ENCODE data around the gene C11orf91.

The C11orf91 gene

DNA sequence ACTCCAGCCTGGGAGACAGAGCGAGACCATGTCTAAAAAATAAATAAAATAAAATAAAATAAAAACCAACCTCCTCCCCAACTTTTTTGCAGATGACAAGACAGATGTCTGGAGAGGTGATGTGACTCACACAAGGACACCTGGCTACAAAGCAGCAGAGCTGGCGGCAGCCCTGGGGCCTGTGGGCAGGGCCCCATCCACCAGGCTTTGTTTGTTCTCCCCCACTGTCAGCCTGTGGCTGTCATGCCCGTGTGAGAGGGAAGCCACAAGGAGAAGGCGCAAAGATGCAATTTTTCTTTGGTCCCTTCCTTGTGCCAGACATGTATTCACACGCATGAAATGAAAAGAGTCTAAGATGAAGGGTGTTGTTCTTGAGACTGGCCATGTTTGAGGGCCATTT lies 19.0 kb upstream of the C11orf91 start:
- H3K27ac ChIP-seq (ENCODE audit: low read depth, low read length), result no peak overlapping the region

GRCh38 chr11:33718440-33718839 lies 17.8 kb upstream of the C11orf91 start:
- H2BK12ac ChIP-seq (ENCODE audit: low read length), result no peak overlapping the region
- WGBS (ENCODE audit: extremely low coverage, insufficient coverage, insufficient read length), result no CpG with 5 or more reads among the region's 2 CpGs
- no peak overlapping the region for H2BK120ac ChIP-seq (ENCODE audit: insufficient read depth, low read length, poor library complexity)
- H3K4me1 ChIP-seq (ENCODE audit: control insufficient read depth in 1 of 2, insufficient read depth in 2 of 2, low read length in 2 of 2), result peaks cover 15 to 24% of the 10 kb centered on the region in 2 experiments
- no peak overlapping the region for H3K18ac ChIP-seq (ENCODE audit: low read length)
- H3K79me1 ChIP-seq (ENCODE audit: low read length), result peaks cover 20% of the 10 kb centered on the region
- H4K91ac ChIP-seq (ENCODE audit: low read depth, low read length), result no peak overlapping the region
- no peak overlapping the region for H3K4ac ChIP-seq (ENCODE audit: low read depth, low read length)
- no peak overlapping the region for H2BK5ac ChIP-seq (ENCODE audit: low read depth, low read length, poor library complexity)
- peaks cover 6% of the 10 kb centered on the region for H3K79me2 ChIP-seq (ENCODE audit: control insufficient read depth, insufficient read depth, low read length, poor library complexity)
- no peak overlapping the region for H3K27ac ChIP-seq (ENCODE audit: low read depth, low read length)
- no peaks in the 10 kb centered on the region for H3K9me3 ChIP-seq (ENCODE audit: insufficient read depth, low read depth, low read length)
- no peak overlapping the region for H3K14ac ChIP-seq (ENCODE audit: low read length)
- H3K36me3 ChIP-seq (ENCODE audit: control insufficient read depth in 1 of 2, insufficient read depth in 2 of 2, low read length in 2 of 2), result peaks cover 10 to 21% of the 10 kb centered on the region in 2 experiments
- H3K4me2 ChIP-seq (ENCODE audit: low read length), result no peak overlapping the region
- no peak overlapping the region for H4K8ac ChIP-seq (ENCODE audit: low read depth, low read length)
- peak in 1 of 2 donors; percentile 54 for DNase-seq
- no peak overlapping the region for H3K4me3 ChIP-seq (ENCODE audit: low read depth, low read length)
- H3K9ac ChIP-seq (ENCODE audit: low read length), result no peak overlapping the region
- H2AK5ac ChIP-seq (ENCODE audit: low read length), result no peak overlapping the region
- H4K12ac ChIP-seq (ENCODE audit: low read depth, low read length), result no peak overlapping the region
- H3K23ac ChIP-seq (ENCODE audit: low read length), result no peak overlapping the region
- H3K27me3 ChIP-seq (ENCODE audit: insufficient read depth, low read length), result no peaks in the 10 kb centered on the region
- H2AFZ ChIP-seq (ENCODE audit: insufficient read depth, low read length, poor library complexity), result no peak overlapping the region

More for the DNA sequence above, 19.0 kb upstream of the C11orf91 start:
- Histone ChIP-seq H3K9me3 (ENCODE audit: insufficient read depth, low read depth, low read length) (no peaks in the 10 kb centered on the region), H2BK5ac (ENCODE audit: low read depth, low read length, poor library complexity) (no peak overlapping the region), H3K79me2 (ENCODE audit: control insufficient read depth, insufficient read depth, low read length, poor library complexity) (peaks cover 6% of the 10 kb centered on the region), H2AFZ (ENCODE audit: insufficient read depth, low read length, poor library complexity) (no peak overlapping the region), H4K8ac (ENCODE audit: low read depth, low read length) (no peak overlapping the region), H3K27me3 (ENCODE audit: insufficient read depth, low read length) (no peaks in the 10 kb centered on the region), H3K79me1 (ENCODE audit: low read length) (peaks cover 29% of the 10 kb centered on the region), H2BK12ac (ENCODE audit: low read length) (no peak overlapping the region), H3K4me2 (ENCODE audit: low read length) (no peak overlapping the region), H3K4me3 (ENCODE audit: low read depth, low read length) (no peak overlapping the region), H3K4me1 (ENCODE audit: control insufficient read depth in 1 of 2, insufficient read depth in 2 of 2, low read length in 2 of 2) (peaks cover 26 to 35% of the 10 kb centered on the region in 2 experiments), H4K91ac (ENCODE audit: low read depth, low read length) (peak overlapping the region; percentile 2), H3K18ac (ENCODE audit: low read length) (no peak overlapping the region), H3K9ac (ENCODE audit: low read length) (no peak overlapping the region), H3K36me3 (ENCODE audit: control insufficient read depth in 1 of 2, insufficient read depth in 2 of 2, low read length in 2 of 2) (peaks cover 10 to 21% of the 10 kb centered on the region in 2 experiments), H2BK120ac (ENCODE audit: insufficient read depth, low read length, poor library complexity) (no peak overlapping the region), H2AK5ac (ENCODE audit: low read length) (no peak overlapping the region), H3K14ac (ENCODE audit: low read length) (no peak overlapping the region), H3K4ac (ENCODE audit: low read depth, low read length) (no peak overlapping the region), H4K12ac (ENCODE audit: low read depth, low read length) (no peak overlapping the region), H3K23ac (ENCODE audit: low read length) (no peak overlapping the region)
- no CpG with 5 or more reads among the region's 5 CpGs for WGBS (ENCODE audit: extremely low coverage, insufficient coverage, insufficient read length)
- DNase-seq, result peak; percentile 60 to 70

DNA sequence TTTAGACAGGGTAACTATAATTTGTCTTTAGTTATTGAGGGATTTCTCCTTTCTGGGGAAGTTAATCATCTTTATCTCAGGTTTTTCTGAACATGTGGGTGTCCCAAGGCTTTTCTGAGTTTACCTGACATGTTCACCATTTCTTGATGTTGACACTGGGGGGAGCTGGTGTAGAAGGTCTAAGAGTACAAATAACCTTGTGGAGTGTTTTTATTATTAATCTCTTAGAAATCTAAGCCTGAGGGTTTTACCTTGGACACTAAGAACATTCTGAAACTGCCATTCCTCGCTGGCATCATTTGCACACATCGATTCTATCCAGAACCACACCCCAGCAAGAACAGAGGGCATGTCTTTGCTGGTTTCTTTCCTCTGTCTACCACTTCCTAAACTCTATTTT lies 15.6 kb upstream of the C11orf91 start:
- no peak overlapping the region for H3K23ac ChIP-seq (ENCODE audit: low read length)

DNA sequence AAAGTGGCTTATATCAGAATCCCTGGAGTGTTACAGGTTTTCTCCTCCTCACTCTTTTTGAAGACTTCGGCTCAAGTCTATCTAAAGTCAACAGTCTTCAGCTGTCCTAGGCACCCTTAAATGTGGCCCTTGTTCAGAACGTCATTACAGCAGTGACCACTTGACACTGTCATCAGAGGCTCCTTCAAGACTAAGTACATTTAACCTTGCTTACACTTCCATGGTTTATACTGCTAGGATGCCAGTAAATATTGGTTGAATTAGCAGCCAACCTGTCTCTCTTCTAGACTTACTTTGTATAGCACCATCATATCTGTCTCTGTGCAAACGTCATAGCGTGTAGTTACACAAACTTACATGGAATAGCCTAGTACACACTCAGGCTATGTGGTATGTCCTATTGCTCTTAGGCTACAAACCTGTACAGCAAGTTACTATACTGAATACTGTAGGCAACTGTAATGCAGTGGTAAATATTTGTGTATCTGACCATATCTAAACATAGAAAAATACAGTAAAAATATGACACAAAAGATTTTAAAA lies 13.3 kb upstream of the C11orf91 start:
- no peak overlapping the region for H2BK120ac ChIP-seq (ENCODE audit: insufficient read depth, low read length, poor library complexity)
- no peak overlapping the region for H2AFZ ChIP-seq (ENCODE audit: insufficient read depth, low read length, poor library complexity)
- H3K4me1 ChIP-seq (ENCODE audit: control insufficient read depth in 1 of 2, insufficient read depth in 2 of 2, low read length in 2 of 2), result peaks cover 0 to 1% of the 10 kb centered on the region in 2 experiments
- H3K18ac ChIP-seq (ENCODE audit: low read length), result no peak overlapping the region
- H3K4me3 ChIP-seq (ENCODE audit: low read depth, low read length), result no peak overlapping the region
- H3K4ac ChIP-seq (ENCODE audit: low read depth, low read length), result no peak overlapping the region
- H3K4me2 ChIP-seq (ENCODE audit: low read length), result no peak overlapping the region
- no peak overlapping the region for H2BK12ac ChIP-seq (ENCODE audit: low read length)
- DNase-seq, result peak in 1 of 2 donors; percentile 83
- no peak overlapping the region for H4K12ac ChIP-seq (ENCODE audit: low read depth, low read length)
- no CpG with 5 or more reads among the region's 4 CpGs for WGBS (ENCODE audit: extremely low coverage, insufficient coverage, insufficient read length)
- no peak overlapping the region for H2BK5ac ChIP-seq (ENCODE audit: low read depth, low read length, poor library complexity)
- no peak overlapping the region for H2AK5ac ChIP-seq (ENCODE audit: low read length)
- H4K91ac ChIP-seq (ENCODE audit: low read depth, low read length), result no peak overlapping the region
- no peak overlapping the region for H3K14ac ChIP-seq (ENCODE audit: low read length)
- no peak overlapping the region for H3K23ac ChIP-seq (ENCODE audit: low read length)
- H3K9me3 ChIP-seq (ENCODE audit: insufficient read depth, low read depth, low read length), result no peaks in the 10 kb centered on the region
- H3K9ac ChIP-seq (ENCODE audit: low read length), result no peak overlapping the region
- no peaks in the 10 kb centered on the region for H3K79me2 ChIP-seq (ENCODE audit: control insufficient read depth, insufficient read depth, low read length, poor library complexity)
- H3K27me3 ChIP-seq (ENCODE audit: insufficient read depth, low read length), result no peaks in the 10 kb centered on the region
- peaks cover 11 to 21% of the 10 kb centered on the region in 2 experiments for H3K36me3 ChIP-seq (ENCODE audit: control insufficient read depth in 1 of 2, insufficient read depth in 2 of 2, low read length in 2 of 2)
- H3K79me1 ChIP-seq (ENCODE audit: low read length), result peaks cover under 1% of the 10 kb centered on the region
- H4K8ac ChIP-seq (ENCODE audit: low read depth, low read length), result no peak overlapping the region
- no peak overlapping the region for H3K27ac ChIP-seq (ENCODE audit: low read depth, low read length)

More for the DNA sequence above, 15.6 kb upstream of the C11orf91 start:
- H2BK5ac ChIP-seq (ENCODE audit: low read depth, low read length, poor library complexity), result no peak overlapping the region
- H4K12ac ChIP-seq (ENCODE audit: low read depth, low read length), result no peak overlapping the region
- no peak overlapping the region for H2BK12ac ChIP-seq (ENCODE audit: low read length)
- no peak overlapping the region for H3K18ac ChIP-seq (ENCODE audit: low read length)
- DNase-seq, result peak in 1 of 2 donors; percentile 62
- H2AK5ac ChIP-seq (ENCODE audit: low read length), result no peak overlapping the region
- peaks cover 1 to 6% of the 10 kb centered on the region in 2 experiments for H3K4me1 ChIP-seq (ENCODE audit: control insufficient read depth in 1 of 2, insufficient read depth in 2 of 2, low read length in 2 of 2)
- H3K9me3 ChIP-seq (ENCODE audit: insufficient read depth, low read depth, low read length), result no peaks in the 10 kb centered on the region
- no peak overlapping the region for H3K9ac ChIP-seq (ENCODE audit: low read length)
- no CpG with 5 or more reads among the region's 2 CpGs for WGBS (ENCODE audit: extremely low coverage, insufficient coverage, insufficient read length)
- no peak overlapping the region for H4K8ac ChIP-seq (ENCODE audit: low read depth, low read length)
- peaks cover 6% of the 10 kb centered on the region for H3K79me1 ChIP-seq (ENCODE audit: low read length)
- no peak overlapping the region for H3K4me2 ChIP-seq (ENCODE audit: low read length)
- H2AFZ ChIP-seq (ENCODE audit: insufficient read depth, low read length, poor library complexity), result no peak overlapping the region
- no peak overlapping the region for H4K91ac ChIP-seq (ENCODE audit: low read depth, low read length)
- H3K4ac ChIP-seq (ENCODE audit: low read depth, low read length), result no peak overlapping the region
- no peak overlapping the region for H3K14ac ChIP-seq (ENCODE audit: low read length)
- no peaks in the 10 kb centered on the region for H3K27me3 ChIP-seq (ENCODE audit: insufficient read depth, low read length)
- H3K27ac ChIP-seq (ENCODE audit: low read depth, low read length), result no peak overlapping the region
- H2BK120ac ChIP-seq (ENCODE audit: insufficient read depth, low read length, poor library complexity), result no peak overlapping the region
- peaks cover 7 to 16% of the 10 kb centered on the region in 2 experiments for H3K36me3 ChIP-seq (ENCODE audit: control insufficient read depth in 1 of 2, insufficient read depth in 2 of 2, low read length in 2 of 2)
- no peaks in the 10 kb centered on the region for H3K79me2 ChIP-seq (ENCODE audit: control insufficient read depth, insufficient read depth, low read length, poor library complexity)
- no peak overlapping the region for H3K4me3 ChIP-seq (ENCODE audit: low read depth, low read length)

Measured in trophoblast cell (in vitro differentiated cells and primary cell).